GM18909 (cell line): Measurements from ENCODE around the gene NECTIN4.

Experiments used
- ATAC-seq: cut with Tn5 transposase; IDR thresholded peaks from one replicate; pipeline ENCODE4 v1.9.1; 2021; ENCODE audit warnings: mild to moderate bottlenecking; ENCODE audit not compliant: unreplicated experiment, poor library complexity

Gene NECTIN4

GRCh38 chr1:161083748-161084596 is 5.4 kb downstream of the NECTIN4 start:
- no peak for ATAC-seq

GRCh38 chr1:161082996-161083747 is 6.2 kb downstream of the NECTIN4 start:
- ATAC-seq = no peak

GRCh38 chr1:161082483-161082882 is 6.9 kb downstream of the NECTIN4 start:
- no peak for ATAC-seq

- no peak for ATAC-seq
These were observed 7.8 kb downstream of the NECTIN4 start for GRCh38 chr1:161081519-161081918.

GRCh38 chr1:161080441-161081405 is 8.6 kb downstream of the NECTIN4 start:
- no peak for ATAC-seq

GRCh38 chr1:161079436-161080110 is 9.8 kb downstream of the NECTIN4 start:
- no peak for ATAC-seq

GRCh38 chr1:161077426-161077825 is 11.9 kb downstream of the NECTIN4 start:
- ATAC-seq = no peak

GRCh38 chr1:161076410-161076809 is 12.9 kb downstream of the NECTIN4 start:
- ATAC-seq = no peak

GRCh38 chr1:161074676-161075368 is 14.5 kb downstream of the NECTIN4 start:
- ATAC-seq = no peak

- no peak for ATAC-seq
These were observed 15.8 kb downstream of the NECTIN4 start for GRCh38 chr1:161073474-161074121.

- ATAC-seq = no peak
These were observed 16.5 kb downstream of the NECTIN4 start for GRCh38 chr1:161072751-161073449.

- ATAC-seq = no peak
These were observed 17.4 kb downstream of the NECTIN4 start for GRCh38 chr1:161071886-161072371.

GRCh38 chr1:161070761-161071160 is 18.6 kb downstream of the NECTIN4 start:
- no peak for ATAC-seq

- peak; percentile 82 for ATAC-seq
These were observed 19.6 kb downstream of the NECTIN4 start, which contains the start of gene ARHGAP30 for GRCh38 chr1:161069731-161070270. Gene ARHGAP30, minus strand, starts transcription at chr1:161069891. Its CDS starts 267 bp downstream, at chr1:161069624.

GRCh38 chr1:161069241-161069640 is 20.1 kb downstream of the NECTIN4 start:
- ATAC-seq = peak; percentile 3

- peak; percentile 58 for ATAC-seq
These were observed 20.8 kb downstream of the NECTIN4 start for GRCh38 chr1:161068306-161069234.

GRCh38 chr1:161066694-161067093 is 22.7 kb downstream of the NECTIN4 start:
- ATAC-seq = no peak
